Activated T-helper 17 cell treated with anti-CD3 and anti-CD28 coated beads, Interleukin-2, amount 50 U/mL, for 72 hours (primary cell): ENCODE measurements around the gene CEP41. TPM values are rescaled to one million over a fixed set of nuclear protein-coding genes. Genes with fewer than 3 reads are reported as not detected.

Source experiments
- ATAC-seq: fragments of 150-1000 bp; cut with Tn5 transposase; replicated peaks from 2 replicates; pipeline ENCODE4 v1.10.0; 2021; ENCODE audit warnings: mild to moderate bottlenecking, moderate library complexity
- H3K27ac Mint-ChIP-seq: one replicate; pipeline ENCODE4 v1.8.0; 2022; ENCODE audit warnings: mixed read lengths
- H3K27me3 Mint-ChIP-seq: one replicate; pipeline ENCODE4 v1.8.0; 2022; ENCODE audit warnings: mixed read lengths
- H3K36me3 Mint-ChIP-seq: one replicate; pipeline ENCODE4 v1.8.0; 2022; ENCODE audit warnings: low read depth, mild to moderate bottlenecking, mixed read lengths
- H3K4me1 Mint-ChIP-seq: one replicate; pipeline ENCODE4 v1.8.0; 2022; ENCODE audit warnings: mixed read lengths
- H3K4me3 Mint-ChIP-seq: one replicate; pipeline ENCODE4 v1.8.0; 2022; ENCODE audit warnings: mild to moderate bottlenecking, mixed read lengths
- H3K9me3 Mint-ChIP-seq: one replicate; pipeline ENCODE4 v1.8.0; 2022; ENCODE audit warnings: mixed read lengths
- total RNA-seq, 2 donors: library from RNA; stranded (reverse); gene quantifications; one replicate each; pipeline ENCODE4 v1.2.3, GENCODE V29; 2022

CEP41 gene
- total RNA-seq, 2 donors from 2014 or later, result 8.3 to 14.0 TPM

GRCh38 chr7:130441408-130441869 lies 623 bp upstream of the CEP41 start:
- H3K4me1 Mint-ChIP-seq, result peaks cover 17% of the 10 kb centered on the region

GRCh38 chr7:130436253-130436652 lies 4.6 kb downstream of the CEP41 start:
- ATAC-seq, result no peak
- H3K4me3 Mint-ChIP-seq, result no peak overlapping the region
- H3K36me3 Mint-ChIP-seq, result no peaks in the 10 kb centered on the region
- peaks cover 12% of the 10 kb centered on the region for H3K4me1 Mint-ChIP-seq
- H3K27ac Mint-ChIP-seq, result no peak overlapping the region
- H3K9me3 Mint-ChIP-seq, result no peaks in the 10 kb centered on the region
- H3K27me3 Mint-ChIP-seq, result no peaks in the 10 kb centered on the region

More at GRCh38 chr7:130441408-130441869, 623 bp upstream of the CEP41 start:
- H3K4me3 Mint-ChIP-seq, result peak overlapping the region; percentile 92
- no peak for ATAC-seq
- no peaks in the 10 kb centered on the region for H3K27me3 Mint-ChIP-seq
- no peaks in the 10 kb centered on the region for H3K9me3 Mint-ChIP-seq
- H3K36me3 Mint-ChIP-seq, result no peaks in the 10 kb centered on the region
- peak overlapping the region; percentile 94 for H3K27ac Mint-ChIP-seq

GRCh38 chr7:130435311-130435854 lies 5.4 kb downstream of the CEP41 start:
- no peak overlapping the region for H3K27ac Mint-ChIP-seq
- H3K4me1 Mint-ChIP-seq, result peaks cover 12% of the 10 kb centered on the region
- H3K36me3 Mint-ChIP-seq, result no peaks in the 10 kb centered on the region
- ATAC-seq, result no peak
- H3K4me3 Mint-ChIP-seq, result no peak overlapping the region
- H3K9me3 Mint-ChIP-seq, result no peaks in the 10 kb centered on the region
- no peaks in the 10 kb centered on the region for H3K27me3 Mint-ChIP-seq

- no peak for ATAC-seq
- H3K27ac Mint-ChIP-seq, result no peak overlapping the region
Observed at GRCh38 chr7:130433301-130433700, 7.5 kb downstream of the CEP41 start.

GRCh38 chr7:130432886-130433285 lies 7.9 kb downstream of the CEP41 start:
- Mint-ChIP-seq H3K4me1 (peaks cover 1% of the 10 kb centered on the region), H3K9me3 (no peaks in the 10 kb centered on the region), H3K4me3 (no peak overlapping the region), H3K27me3 (no peaks in the 10 kb centered on the region), H3K27ac (no peak overlapping the region), H3K36me3 (no peaks in the 10 kb centered on the region)
- no peak for ATAC-seq

More at GRCh38 chr7:130433301-130433700, 7.5 kb downstream of the CEP41 start:
- H3K9me3 Mint-ChIP-seq, result no peaks in the 10 kb centered on the region
- no peaks in the 10 kb centered on the region for H3K36me3 Mint-ChIP-seq
- no peaks in the 10 kb centered on the region for H3K27me3 Mint-ChIP-seq
- H3K4me1 Mint-ChIP-seq, result peaks cover 5% of the 10 kb centered on the region
- H3K4me3 Mint-ChIP-seq, result no peak overlapping the region

GRCh38 chr7:130430841-130431666 lies 9.8 kb downstream of the CEP41 start:
- no peaks in the 10 kb centered on the region for H3K4me1 Mint-ChIP-seq
- H3K9me3 Mint-ChIP-seq, result no peaks in the 10 kb centered on the region
- H3K27ac Mint-ChIP-seq, result no peak overlapping the region
- H3K27me3 Mint-ChIP-seq, result no peaks in the 10 kb centered on the region
- peaks cover 7% of the 10 kb centered on the region for H3K36me3 Mint-ChIP-seq
- ATAC-seq, result no peak
- H3K4me3 Mint-ChIP-seq, result no peak overlapping the region

- H3K9me3 Mint-ChIP-seq, result no peaks in the 10 kb centered on the region
- H3K4me1 Mint-ChIP-seq, result no peaks in the 10 kb centered on the region
- H3K27me3 Mint-ChIP-seq, result no peaks in the 10 kb centered on the region
- no peak overlapping the region for H3K27ac Mint-ChIP-seq
- H3K36me3 Mint-ChIP-seq, result peaks cover 7% of the 10 kb centered on the region
- no peak overlapping the region for H3K4me3 Mint-ChIP-seq
- no peak for ATAC-seq
Observed at GRCh38 chr7:130430115-130430514, 10.7 kb downstream of the CEP41 start.

GRCh38 chr7:130429019-130429418 lies 11.8 kb downstream of the CEP41 start:
- Mint-ChIP-seq H3K4me1 (no peaks in the 10 kb centered on the region), H3K9me3 (no peaks in the 10 kb centered on the region), H3K27ac (no peak overlapping the region), H3K36me3 (peaks cover 7% of the 10 kb centered on the region), H3K27me3 (no peaks in the 10 kb centered on the region), H3K4me3 (no peak overlapping the region)
- no peak for ATAC-seq

GRCh38 chr7:130426564-130426963 lies 14.3 kb downstream of the CEP41 start:
- Mint-ChIP-seq H3K9me3 (no peaks in the 10 kb centered on the region), H3K4me1 (no peaks in the 10 kb centered on the region), H3K27ac (no peak overlapping the region), H3K36me3 (peaks cover 9% of the 10 kb centered on the region), H3K4me3 (no peak overlapping the region), H3K27me3 (no peaks in the 10 kb centered on the region)
- ATAC-seq, result no peak

- Mint-ChIP-seq H3K9me3 (no peaks in the 10 kb centered on the region), H3K27ac (no peak overlapping the region), H3K36me3 (peaks cover 14% of the 10 kb centered on the region), H3K4me3 (no peak overlapping the region), H3K4me1 (no peaks in the 10 kb centered on the region), H3K27me3 (no peaks in the 10 kb centered on the region)
- ATAC-seq, result no peak
Observed at GRCh38 chr7:130425796-130426195, 15.0 kb downstream of the CEP41 start.

GRCh38 chr7:130423501-130424037 lies 17.2 kb downstream of the CEP41 start:
- Mint-ChIP-seq H3K4me3 (no peak overlapping the region), H3K4me1 (no peaks in the 10 kb centered on the region), H3K9me3 (no peaks in the 10 kb centered on the region), H3K36me3 (peaks cover 14% of the 10 kb centered on the region), H3K27me3 (no peaks in the 10 kb centered on the region), H3K27ac (no peak overlapping the region)
- no peak for ATAC-seq

GRCh38 chr7:130421684-130422083 lies 19.1 kb downstream of the CEP41 start:
- Mint-ChIP-seq H3K27me3 (no peaks in the 10 kb centered on the region), H3K4me1 (peaks cover 7% of the 10 kb centered on the region), H3K36me3 (peaks cover 9% of the 10 kb centered on the region), H3K27ac (no peak overlapping the region), H3K4me3 (no peak overlapping the region), H3K9me3 (no peaks in the 10 kb centered on the region)
- peak; percentile 37 for ATAC-seq

- no peaks in the 10 kb centered on the region for H3K27me3 Mint-ChIP-seq
- ATAC-seq, result no peak
- H3K27ac Mint-ChIP-seq, result no peak overlapping the region
- peaks cover 7% of the 10 kb centered on the region for H3K36me3 Mint-ChIP-seq
- peaks cover 7% of the 10 kb centered on the region for H3K4me1 Mint-ChIP-seq
- H3K4me3 Mint-ChIP-seq, result no peak overlapping the region
- no peaks in the 10 kb centered on the region for H3K9me3 Mint-ChIP-seq
Observed at GRCh38 chr7:130420943-130421578, 19.8 kb downstream of the CEP41 start.

- H3K27ac Mint-ChIP-seq, result no peak overlapping the region
- no peaks in the 10 kb centered on the region for H3K9me3 Mint-ChIP-seq
- H3K27me3 Mint-ChIP-seq, result no peaks in the 10 kb centered on the region
- H3K4me1 Mint-ChIP-seq, result peaks cover 16% of the 10 kb centered on the region
- H3K36me3 Mint-ChIP-seq, result peaks cover 7% of the 10 kb centered on the region
- ATAC-seq, result peak; percentile 36
- no peak overlapping the region for H3K4me3 Mint-ChIP-seq
Observed at GRCh38 chr7:130419658-130420057, 21.2 kb downstream of the CEP41 start.
